Stimulated activated CD4-positive, alpha-beta T cell treated with anti-CD3 and anti-CD28 coated beads, Interleukin-1b, Interleukin-23, amount 100 ng/mL, for 24 hours (primary cell): ENCODE data around the gene RHBDD3.
A peak's percentile ranks its signal among the peaks of the same experiment; 100 is the strongest.
"Not testable (repeated sequence)": the region's sequence is repeated elsewhere in the genome, so short reads cannot be mapped to it uniquely, and the experiment has no call there.

ENCODE experiments used
- DNase-seq, 4 experiments: peaks; one replicate each; pipeline ENCODE4 v3.0.0-alpha.2; 2020; ENCODE audit warnings: low read depth in 4 of 4, low spot score in 1 of 4

Gene RHBDD3

DNA sequence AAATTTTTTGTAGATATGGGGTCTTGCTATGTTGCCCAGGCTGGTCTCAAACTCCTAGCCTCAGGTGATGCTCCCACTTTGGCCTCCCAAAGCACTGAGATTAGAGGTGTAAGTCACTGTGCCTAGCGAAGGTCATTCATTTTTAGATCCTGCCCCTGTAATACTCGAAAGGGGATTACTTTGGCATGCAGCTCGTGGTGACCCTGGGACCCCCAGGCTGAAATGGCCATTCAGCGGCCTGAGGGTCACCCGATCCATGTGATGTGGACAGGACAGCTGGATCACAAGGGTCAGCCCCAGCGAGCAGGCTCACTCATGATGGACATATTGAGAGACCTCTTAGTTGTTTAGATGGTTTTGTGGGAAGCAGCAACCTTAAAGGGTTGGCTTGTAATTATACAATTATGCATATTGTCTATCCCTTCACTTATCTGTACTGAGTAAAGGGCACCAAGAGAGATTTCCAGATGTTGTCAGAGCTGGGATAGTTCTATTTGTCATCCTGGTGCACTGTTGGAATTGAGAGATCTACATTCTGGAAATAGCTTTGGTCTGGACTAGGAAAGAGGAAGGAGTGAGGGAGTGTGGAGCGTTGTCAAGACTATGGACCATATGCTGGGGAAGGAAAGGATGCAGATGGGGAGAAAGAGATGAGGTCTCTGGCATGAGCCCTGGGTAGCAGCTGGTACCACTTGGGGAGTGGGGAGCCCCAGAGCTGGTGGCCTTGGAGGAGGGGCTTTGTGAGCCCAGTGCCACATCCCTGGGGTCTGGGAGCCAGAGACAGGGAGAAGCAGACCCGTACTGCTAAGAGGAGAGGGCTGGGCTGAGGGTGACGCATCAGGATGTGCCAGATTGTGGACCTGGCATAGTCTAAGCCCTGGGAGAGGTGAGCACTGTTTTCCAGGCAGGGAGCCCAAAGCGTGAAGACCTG is 15.5 kb downstream of the RHBDD3 start:
- no peak for DNase-seq

DNA sequence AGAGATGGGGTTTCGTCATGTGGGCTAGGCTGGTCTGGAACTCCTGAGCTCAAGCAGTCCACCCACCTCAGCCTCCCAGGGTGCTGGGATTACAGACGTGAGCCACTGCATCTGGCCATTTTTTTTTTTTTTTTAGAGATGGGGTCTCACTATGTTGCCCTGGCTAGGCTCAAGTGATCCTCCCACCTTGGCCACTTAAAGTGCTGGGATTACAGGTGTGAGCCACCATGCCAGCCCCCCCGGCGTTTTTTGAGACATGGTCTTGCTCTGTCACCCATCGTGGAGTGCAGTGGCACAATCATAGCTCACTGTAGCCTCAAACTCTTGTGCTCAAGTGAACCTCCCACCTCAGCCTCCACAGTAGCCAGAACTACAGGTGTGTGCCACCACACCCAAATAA is 16.5 kb downstream of the RHBDD3 start:
- DNase-seq: no peak

DNA sequence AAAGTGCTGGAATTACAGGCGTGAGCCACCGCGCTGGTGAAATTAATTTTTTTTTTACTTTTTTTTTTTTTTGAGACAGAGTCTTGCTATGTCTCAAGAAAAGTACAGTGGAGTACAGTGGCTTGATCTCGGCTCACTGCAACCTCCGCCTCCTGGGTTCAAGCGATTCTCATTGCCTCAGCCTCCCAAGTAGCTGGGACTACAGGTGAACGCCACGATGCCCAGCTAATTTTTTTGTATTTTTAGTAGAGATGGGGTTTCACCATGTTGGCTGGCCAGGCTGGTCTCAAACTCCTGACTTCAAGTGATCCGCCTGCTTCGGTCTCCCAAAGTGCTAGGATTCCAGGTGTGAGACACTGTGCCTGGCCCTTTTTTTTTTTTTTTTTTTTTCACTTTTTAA is 19.9 kb downstream of the RHBDD3 start:
- DNase-seq: not testable (repeated sequence)

DNA sequence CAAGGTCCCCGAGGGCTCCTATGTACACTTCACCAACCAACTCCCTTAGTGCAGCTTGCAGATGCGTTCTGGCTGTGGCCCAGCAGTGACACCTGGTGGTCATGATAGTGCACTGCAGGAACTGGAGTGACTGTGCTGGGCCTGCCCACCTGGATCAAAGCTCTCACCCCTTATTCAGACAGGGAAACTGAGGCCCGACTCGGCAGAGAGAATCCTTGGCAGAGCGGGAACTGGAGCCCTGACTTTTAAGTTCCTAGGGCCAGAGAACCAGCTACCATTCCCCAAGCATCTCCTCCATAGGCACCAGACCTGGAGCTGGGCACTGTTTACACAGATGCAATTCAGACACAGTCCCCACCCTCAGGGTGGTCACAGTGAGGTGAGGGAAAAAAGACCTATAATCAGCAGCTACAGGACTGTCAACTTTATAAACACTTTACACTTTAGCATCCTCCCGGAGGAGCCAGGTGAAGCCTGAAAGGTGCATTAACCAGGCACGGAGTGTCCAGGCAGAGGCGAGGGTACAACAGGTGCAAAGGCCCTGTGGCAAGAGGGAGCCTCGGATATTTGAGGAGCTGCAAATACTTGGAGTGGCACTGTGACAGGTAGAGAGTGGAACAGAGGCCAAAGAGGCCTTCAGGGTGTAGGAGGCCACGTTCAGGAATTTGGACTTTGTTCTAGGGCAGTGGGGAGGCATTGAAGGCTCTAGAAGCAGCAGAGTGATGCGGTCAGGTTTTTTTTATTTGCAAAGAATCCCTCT is 22.0 kb downstream of the RHBDD3 start:
- DNase-seq: peak; percentile 33 to 44 (median 42)

DNA sequence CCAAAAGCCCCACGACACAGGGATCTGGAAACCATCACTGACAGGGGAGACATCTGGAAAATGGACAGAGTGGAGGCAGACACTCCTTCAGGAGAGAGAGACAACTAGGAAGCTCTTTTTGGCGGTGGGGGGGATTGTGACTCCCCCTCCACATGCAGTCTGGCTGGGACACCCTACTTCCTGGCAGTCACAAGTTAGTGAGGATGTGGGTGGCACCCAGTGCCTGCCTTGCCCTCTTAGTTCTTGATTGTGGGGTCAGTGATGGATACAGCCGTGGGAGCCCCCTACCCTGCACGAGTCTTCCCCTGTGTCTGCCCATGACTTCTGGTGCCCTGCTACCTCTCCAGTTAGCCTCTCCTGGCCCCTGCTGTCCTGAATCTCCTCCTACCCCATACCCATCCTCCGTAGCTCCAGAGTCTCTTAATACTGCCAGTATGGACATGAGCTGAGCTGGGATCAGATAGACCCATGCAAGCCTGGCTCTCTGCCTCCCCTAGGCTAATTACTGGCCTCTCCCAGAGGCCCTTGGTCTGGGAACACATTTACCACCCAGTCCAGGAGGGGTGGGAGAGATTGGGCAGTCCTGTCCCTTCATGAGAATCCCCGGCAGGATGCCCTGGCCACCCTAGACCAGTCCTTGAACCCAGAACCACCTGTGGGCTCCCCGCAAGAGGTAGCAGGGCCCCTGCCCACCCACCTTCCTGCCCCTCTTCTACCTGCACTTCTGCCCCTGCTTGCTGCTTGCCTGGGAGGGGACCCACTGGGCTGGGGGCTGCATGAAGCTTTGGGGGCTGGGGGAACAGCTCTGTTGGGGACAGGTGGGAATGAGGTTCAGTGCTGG is 22.8 kb downstream of the RHBDD3 start:
- no peak for DNase-seq

DNA sequence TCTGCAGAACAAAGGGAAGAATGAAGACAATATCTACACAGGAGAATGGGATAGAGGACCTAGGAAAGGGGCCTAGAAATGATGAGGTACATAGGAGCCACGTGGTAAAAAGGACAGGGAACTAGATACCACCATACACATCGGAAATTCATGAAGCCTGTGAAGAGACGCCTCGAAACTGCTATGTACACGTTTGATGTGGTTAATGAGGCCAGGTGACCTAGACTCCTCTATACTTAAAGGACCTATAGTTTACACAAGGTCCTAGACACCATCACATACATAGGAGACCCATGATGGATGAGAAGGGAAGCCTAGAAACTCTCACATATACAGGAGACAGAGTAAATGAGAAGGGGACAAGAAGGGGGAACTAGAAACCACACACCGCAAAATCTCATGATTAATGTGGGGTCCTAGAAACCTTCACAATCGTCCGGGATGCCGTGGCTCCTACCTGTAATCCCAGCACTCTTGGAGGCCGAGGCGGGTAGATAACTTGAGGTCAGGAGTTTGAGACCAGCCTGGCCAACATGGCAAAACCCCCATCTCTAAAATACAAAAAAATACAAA is 23.8 kb downstream of the RHBDD3 start:
- DNase-seq: no peak

DNA sequence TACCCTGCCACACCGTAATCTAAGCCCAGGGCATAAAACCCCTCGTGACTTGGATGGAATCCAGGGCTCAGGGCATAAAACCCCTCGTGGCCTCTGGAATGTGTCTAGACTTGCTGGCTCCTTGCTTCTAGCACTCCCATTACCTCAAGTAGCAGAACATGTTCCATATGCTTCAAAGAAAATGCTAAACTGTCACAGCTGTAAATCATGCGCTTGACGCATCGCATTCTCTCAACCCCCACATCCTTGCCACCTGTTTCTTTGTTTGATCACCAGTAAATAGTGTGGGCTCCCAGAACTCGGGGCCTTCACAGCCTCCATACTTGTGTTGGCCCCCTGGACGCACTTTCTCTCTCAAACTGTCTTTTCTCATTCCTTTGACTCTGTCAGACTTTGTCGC is 27.3 kb downstream of the RHBDD3 start:
- not testable (repeated sequence) for DNase-seq

DNA sequence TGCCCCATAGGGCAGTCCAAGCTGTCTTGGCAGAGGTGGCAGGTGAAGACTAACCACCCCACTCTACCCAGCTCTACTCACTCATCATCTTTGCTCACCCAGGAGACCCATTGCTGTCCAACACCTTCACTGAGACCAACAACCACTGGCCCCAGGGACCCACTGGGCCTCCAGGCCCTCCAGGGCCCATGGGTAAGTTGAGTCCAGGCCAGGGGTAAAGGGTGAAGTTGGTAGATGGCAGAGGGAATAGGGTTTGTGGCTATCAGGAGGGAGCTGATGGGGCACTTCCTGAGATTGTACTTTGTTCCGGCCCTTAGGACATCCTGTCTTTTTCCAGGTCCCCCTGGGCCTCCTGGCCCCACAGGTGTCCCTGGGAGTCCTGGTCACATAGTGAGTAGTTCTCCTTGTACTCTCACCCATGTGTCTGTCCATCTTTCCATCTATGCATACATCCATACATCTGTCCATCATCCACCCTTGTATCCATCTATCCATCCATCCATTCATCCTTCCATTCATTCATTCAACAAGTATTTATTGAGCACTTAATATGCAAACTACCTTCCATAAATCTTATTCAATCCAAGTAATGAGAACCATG is 34.4 kb downstream of the RHBDD3 start:
- DNase-seq: no peak

DNA sequence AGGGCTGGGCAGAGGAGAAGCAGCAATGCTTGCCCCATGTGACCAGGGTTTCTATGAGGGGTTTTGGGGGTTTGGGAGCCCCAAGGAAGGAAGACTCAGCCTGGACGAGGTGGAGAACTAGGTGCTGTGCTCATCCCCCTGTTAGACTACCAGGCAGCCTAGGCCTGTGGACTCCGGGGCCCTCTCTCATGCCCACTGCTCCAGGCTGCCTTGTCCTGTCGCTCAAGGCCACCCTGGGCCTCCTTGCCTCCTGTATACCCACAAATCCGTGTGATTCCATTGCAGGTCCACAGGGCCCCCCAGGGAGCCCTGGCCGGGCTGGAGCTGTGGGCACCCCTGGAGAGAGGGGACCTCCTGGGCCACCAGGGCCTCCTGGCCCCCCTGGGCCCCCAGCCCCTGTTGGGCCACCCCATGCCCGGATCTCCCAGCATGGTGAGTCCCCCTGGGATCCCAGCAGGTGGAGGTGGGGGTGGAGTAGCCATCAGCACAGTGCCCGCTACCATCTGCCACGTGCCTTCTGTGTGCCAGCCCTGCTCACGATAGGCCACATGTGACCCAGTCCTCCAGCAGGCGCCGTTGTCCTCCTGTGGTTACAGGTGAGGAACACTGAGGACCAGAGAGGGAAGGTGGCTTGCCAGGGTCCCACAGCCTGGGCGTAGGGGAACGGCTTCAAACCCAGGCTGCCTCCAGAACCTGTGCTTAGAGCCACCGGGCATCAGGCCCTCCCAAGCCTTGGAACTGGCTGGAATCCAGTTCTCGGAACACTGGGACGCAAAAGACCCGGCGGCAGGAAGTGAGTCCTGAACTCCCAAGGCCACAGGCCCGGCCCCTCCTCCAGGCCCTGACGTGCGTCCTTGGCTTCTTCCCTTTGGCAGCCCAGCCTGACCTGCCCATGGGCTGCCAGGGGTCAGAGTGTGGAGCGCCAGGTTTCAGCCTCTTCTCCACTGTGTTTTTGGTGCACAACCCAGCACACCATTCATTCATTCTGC is 35.5 kb downstream of the RHBDD3 start:
- DNase-seq: no peak

DNA sequence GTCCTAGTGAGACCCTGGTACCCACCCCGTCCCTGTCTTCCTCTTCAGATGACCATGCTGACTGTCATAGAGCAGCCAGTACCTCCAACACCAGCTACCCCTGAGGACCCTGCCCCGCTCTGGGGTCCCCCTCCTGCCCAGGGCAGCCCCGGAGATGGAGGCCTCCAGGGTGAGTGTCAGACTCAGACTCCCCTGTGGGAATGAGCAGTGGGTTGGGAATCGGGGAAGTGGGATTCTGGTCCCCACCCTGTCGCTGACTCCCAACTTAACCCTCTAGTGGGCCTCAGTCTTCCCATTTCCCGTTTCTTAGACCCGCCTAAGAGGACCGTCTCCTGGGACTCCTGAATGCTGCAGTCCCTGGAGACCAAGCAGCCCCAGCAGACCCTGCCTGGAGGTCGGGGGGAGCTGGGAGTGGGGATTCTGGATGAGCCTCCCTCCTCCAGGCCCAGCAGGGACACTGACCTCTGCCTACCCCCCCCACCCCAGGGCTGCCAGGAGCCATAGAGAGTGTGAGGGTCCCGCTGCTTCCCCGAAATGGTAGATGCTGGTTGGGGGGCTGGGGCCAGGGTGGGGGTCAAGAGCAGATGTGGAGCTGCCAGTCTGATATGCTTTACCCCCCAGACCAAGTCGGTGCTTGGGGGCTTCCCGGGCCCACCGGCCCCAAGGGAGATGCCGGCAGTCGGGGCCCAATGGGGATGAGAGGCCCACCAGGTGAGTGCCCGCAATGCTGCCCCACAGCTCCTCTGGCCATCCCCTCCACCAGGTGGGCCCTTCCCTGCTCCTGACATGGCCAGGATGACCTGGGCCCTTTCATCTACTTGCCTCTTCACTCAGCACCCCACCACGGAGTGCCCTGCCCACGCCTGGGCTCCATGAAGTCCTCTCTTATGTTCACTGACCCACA is 36.6 kb downstream of the RHBDD3 start:
- DNase-seq: no peak

DNA sequence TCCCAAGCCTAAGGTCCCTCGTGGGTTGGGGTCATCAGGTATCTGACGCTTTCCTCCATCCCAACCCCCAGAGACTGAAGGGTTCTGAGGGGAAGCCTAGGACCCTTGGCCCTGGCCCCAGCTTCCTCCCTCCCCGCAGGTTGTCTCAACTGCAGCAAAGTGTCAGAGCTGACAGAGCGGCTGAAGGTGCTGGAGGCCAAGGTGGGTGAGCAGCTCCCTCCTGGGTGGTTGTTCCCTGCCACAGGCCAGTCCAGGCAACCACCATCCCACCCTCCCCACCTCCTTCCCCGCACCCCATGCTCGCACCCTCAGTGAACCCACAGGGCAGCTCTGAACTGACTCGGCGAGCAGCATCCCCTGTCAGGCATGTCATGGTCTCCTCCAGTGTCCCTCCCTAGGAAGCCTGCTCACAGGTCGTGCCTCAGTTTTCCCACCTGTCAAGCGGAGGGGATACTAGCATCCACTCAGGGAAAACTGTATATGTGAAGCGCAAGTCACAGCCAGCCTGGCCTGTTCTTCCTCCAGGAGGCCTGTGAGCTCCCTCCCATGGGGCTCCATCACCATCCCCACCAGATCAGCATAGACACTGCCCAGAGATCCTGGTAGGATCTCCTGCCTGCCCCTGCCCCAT is 41.3 kb downstream of the RHBDD3 start:
- no peak for DNase-seq

DNA sequence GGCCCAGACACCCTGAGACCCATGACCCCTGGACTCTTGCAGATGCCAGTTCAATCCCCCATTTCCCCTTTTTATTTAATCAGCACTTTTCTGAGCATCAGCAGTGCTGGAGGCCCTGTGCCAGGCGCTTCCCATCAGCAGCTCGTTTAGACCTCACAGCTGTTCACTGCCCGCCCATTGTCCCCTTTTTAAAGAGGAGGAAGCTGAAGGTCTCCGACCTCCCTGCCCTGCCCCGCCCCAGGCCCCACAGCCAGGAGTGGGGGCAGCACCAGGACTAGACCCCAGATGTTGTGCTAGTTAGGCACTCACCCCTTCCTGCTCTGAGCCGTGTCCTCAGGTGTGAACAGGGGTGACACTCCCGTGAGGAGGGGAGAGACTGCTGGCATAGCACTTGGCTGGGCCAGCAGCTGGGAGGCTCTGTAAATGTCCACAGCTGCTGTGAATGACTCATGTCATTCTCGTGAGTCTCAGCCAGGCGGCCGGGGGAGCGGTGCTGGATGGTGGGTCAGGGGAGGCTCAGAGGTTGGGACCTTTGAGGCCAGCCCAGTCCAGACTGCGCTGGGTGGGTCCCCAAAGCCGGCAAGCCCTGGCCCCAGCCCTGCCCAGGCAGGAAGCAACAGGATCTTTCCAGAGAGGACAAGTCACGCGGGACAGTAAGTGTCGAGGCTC is 42.2 kb downstream of the RHBDD3 start:
- no peak for DNase-seq

DNA sequence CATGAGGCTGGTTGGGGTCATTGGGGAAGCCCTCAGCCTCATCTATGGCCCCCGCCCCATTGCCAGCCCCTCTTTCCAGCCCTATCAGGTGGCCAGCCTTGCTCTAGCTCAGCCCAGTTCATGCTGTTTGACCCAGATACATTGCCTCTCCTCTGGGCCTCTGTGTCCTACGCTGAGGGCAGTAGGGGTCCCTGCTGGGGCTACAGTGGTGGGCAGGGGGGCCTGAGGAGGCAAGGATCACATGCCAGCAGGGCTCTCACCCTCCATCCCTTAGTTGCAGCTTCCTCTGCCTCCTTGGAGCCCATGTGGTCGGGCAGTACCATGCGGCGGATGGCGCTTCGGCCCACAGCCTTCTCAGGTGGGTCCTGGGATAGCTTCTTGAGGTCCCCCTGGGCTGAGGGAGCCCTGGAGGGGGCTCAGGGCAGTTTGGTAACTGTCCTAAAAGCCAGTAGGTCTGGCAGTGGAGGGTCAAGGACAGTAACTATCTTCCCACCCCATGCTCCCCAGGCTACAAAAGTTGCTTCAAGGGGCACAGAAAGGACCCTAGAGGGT is 42.8 kb downstream of the RHBDD3 start:
- DNase-seq: no peak

DNA sequence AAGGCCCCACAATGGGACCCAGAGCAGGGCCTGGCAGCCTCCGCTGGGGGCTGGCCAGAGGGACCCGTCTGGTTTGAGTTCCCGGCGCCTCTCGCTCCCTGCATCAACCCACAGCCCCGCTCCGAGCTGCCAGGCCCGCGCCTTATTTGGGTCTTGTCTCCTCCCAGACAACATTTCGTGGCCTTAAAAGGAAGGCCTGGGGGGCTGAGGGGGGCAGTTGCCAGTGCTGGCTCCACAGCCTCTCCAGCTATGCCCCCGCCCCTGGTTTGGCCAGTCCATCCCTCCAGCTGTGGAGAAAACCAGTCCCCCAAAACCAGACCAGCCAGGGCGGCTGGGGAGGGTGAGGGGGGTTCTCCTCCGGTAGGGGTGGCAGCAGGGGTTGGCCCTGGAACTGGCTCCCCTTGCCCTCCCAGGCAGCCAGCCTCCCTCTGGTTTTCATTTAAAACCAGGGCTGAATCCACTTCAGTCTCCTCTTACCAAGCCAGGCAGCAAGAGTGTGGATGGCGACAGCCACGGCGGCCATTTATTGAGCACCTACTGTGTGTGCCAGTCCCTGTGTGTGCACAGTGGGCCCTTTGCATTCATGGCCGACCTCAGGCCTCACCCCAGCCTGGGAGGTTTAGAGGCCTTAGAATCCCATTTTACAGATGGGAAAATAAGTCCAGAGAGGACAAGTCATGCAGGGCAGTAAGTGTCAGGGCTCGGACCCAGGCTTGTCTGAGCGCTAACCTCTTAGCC is 43.5 kb downstream of the RHBDD3 start:
- DNase-seq: no peak

DNA sequence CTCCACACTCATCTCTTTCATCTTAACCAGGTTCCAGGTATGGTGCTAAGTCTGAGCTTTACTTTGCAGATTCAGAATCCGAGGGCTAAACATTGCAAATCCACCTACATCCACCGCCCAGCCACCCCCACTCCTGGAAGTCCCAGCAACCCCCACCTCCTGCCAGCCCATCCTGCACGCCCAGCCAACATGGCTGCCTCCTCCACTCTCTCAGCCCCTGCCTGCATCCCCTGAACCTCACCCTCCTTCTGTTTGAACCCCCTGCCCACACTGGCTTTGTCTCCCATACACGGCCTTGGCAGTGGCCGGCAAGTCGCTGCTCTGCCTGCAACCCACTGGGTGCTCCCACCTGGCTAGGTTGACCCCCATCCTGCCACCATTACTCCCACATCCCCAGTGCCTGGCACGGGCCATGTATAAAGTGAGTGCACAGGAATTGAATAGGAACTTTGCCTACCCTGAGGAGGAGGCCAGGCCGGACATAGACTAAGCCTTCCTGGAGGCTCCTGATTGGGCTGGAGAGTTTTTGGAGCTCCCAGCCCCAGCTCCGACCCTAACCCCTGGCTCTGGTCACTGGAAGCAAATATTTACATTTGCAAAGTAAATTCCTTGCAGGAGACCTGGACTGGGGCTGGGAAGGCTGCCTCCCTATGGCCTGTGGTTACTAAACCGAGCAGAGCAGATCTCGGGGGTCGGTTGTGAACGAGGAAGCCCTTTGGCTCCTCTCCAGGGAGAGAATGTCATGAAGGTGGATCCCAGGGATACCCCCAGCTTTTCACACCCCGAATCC is 47.7 kb downstream of the RHBDD3 start:
- no peak for DNase-seq

DNA sequence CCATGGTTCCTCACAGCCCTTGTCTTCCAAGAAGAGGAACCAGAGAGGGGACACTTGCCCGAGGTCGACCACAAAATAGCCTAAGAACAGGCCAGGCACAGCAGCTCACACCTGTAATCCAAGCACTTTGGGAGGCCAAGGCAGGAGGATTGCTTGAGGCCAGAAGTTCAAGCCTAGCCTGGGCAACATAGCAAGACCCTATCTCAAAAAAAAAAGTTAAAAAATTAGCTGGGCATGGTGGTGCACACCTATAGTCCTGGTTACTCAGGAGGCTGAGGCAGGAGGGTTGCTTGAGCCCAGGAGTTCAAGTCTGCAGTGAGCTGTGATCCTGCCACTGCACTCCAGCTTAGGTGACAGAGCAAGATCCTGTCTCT is 48.4 kb downstream of the RHBDD3 start:
- DNase-seq: not testable (repeated sequence)
